ENCODE data around the gene CALY. TPM values are rescaled to one million over a fixed set of nuclear protein-coding genes. Genes with fewer than 3 reads are reported as not detected.
A peak's percentile ranks its signal among the peaks of the same experiment; 100 is the strongest.

Gene CALY
- polyA plus RNA-seq, 1 of the 3 experiments (the other 2 are of a cell fraction), result 3.3 TPM

GRCh38 chr10:133309100-133309719, 27.5 kb downstream of the CALY start:
- H3K79me2 ChIP-seq (ENCODE audit: insufficient read depth), result peaks cover 47% of the 10 kb centered on the region
- H3K27ac ChIP-seq (ENCODE audit: low read depth in 2 of 2, low read length in 1 of 2), result peak overlapping the region; percentile 93 to 97
- ChIA-PET CTCF (interaction anchor here (4.3 kb wide), 1 partner anchor 20 kb away, joined by 24 read pairs; no protein-coding TSS in a partner anchor), POLR2A (no interaction called here)
- H3K4me2 ChIP-seq, result peak overlapping the region; percentile 96
- peaks cover 11 to 26% of the 10 kb centered on the region in 2 experiments for H3K36me3 ChIP-seq (replicated peaks in 1 of 2; ENCODE audit: control insufficient read depth in 1 of 2, insufficient read depth in 2 of 2, low read length in 1 of 2)
- peaks cover 13% of the 10 kb centered on the region for H3F3A ChIP-seq (replicated peaks; ENCODE audit: insufficient read depth)
- no peaks in the 10 kb centered on the region for H3K9me2 ChIP-seq
- peaks cover 8 to 19% of the 10 kb centered on the region in 2 experiments; a peak in 2 of 4 replicates for H3K4me1 ChIP-seq (ENCODE audit: control insufficient read depth in 1 of 2, insufficient read depth in 2 of 2, low read depth in 1 of 2, low read length in 1 of 2)
- peak overlapping the region; percentile 92 for H2AFZ ChIP-seq (ENCODE audit: low read depth)
- 45% methylated on average over 25 of the region's 46 CpGs for WGBS (ENCODE audit: low lambda C conversion rate)
- TF ChIP-seq RAD21 (IDR thresholded peaks at IDR 0.05; ENCODE audit: low read length) (no peak), NRF1 (IDR thresholded peaks at IDR 0.05; ENCODE audit: low read depth, low read length) (no peak), USF1 (IDR thresholded peaks at IDR 0.05; ENCODE audit: borderline replicate concordance, low read depth) (no peak), USF2 (IDR thresholded peaks at IDR 0.05; ENCODE audit: borderline replicate concordance, low read depth, low read length) (no peak), MEF2A (IDR thresholded peaks at IDR 0.05; ENCODE audit: borderline replicate concordance, low read depth) (no peak), GABPA (IDR thresholded peaks at IDR 0.05; ENCODE audit: low read depth) (no peak)
- TF ChIP-seq, protein P1, sequence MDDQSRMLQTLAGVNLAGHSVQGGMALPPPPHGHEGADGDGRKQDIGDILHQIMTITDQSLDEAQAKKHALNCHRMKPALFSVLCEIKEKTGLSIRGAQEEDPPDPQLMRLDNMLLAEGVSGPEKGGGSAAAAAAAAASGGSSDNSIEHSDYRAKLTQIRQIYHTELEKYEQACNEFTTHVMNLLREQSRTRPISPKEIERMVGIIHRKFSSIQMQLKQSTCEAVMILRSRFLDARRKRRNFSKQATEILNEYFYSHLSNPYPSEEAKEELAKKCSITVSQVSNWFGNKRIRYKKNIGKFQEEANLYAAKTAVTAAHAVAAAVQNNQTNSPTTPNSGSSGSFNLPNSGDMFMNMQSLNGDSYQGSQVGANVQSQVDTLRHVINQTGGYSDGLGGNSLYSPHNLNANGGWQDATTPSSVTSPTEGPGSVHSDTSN (IDR thresholded peaks at IDR 0.05), result no peak
- TF ChIP-seq, protein P2, sequence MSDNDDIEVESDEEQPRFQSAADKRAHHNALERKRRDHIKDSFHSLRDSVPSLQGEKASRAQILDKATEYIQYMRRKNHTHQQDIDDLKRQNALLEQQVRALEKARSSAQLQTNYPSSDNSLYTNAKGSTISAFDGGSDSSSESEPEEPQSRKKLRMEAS (IDR thresholded peaks at IDR 0.05; ENCODE audit: low read depth), result no peak
- TF ChIP-seq, protein P3, sequence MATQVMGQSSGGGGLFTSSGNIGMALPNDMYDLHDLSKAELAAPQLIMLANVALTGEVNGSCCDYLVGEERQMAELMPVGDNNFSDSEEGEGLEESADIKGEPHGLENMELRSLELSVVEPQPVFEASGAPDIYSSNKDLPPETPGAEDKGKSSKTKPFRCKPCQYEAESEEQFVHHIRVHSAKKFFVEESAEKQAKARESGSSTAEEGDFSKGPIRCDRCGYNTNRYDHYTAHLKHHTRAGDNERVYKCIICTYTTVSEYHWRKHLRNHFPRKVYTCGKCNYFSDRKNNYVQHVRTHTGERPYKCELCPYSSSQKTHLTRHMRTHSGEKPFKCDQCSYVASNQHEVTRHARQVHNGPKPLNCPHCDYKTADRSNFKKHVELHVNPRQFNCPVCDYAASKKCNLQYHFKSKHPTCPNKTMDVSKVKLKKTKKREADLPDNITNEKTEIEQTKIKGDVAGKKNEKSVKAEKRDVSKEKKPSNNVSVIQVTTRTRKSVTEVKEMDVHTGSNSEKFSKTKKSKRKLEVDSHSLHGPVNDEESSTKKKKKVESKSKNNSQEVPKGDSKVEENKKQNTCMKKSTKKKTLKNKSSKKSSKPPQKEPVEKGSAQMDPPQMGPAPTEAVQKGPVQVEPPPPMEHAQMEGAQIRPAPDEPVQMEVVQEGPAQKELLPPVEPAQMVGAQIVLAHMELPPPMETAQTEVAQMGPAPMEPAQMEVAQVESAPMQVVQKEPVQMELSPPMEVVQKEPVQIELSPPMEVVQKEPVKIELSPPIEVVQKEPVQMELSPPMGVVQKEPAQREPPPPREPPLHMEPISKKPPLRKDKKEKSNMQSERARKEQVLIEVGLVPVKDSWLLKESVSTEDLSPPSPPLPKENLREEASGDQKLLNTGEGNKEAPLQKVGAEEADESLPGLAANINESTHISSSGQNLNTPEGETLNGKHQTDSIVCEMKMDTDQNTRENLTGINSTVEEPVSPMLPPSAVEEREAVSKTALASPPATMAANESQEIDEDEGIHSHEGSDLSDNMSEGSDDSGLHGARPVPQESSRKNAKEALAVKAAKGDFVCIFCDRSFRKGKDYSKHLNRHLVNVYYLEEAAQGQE (IDR thresholded peaks at IDR 0.05; ENCODE audit: low read depth, low read length), result no peak
- TF ChIP-seq, protein P4, sequence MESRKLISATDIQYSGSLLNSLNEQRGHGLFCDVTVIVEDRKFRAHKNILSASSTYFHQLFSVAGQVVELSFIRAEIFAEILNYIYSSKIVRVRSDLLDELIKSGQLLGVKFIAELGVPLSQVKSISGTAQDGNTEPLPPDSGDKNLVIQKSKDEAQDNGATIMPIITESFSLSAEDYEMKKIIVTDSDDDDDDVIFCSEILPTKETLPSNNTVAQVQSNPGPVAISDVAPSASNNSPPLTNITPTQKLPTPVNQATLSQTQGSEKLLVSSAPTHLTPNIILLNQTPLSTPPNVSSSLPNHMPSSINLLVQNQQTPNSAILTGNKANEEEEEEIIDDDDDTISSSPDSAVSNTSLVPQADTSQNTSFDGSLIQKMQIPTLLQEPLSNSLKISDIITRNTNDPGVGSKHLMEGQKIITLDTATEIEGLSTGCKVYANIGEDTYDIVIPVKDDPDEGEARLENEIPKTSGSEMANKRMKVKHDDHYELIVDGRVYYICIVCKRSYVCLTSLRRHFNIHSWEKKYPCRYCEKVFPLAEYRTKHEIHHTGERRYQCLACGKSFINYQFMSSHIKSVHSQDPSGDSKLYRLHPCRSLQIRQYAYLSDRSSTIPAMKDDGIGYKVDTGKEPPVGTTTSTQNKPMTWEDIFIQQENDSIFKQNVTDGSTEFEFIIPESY (IDR thresholded peaks at IDR 0.05; ENCODE audit: borderline replicate concordance, low read depth), result no peak
- DNase-seq, result peak; percentile 99
- peaks cover 43% of the 10 kb centered on the region for H4K20me1 ChIP-seq (ENCODE audit: insufficient read depth)
- peak overlapping the region; percentile 94 for H3K9ac ChIP-seq
- H3K9me3 ChIP-seq, result no peaks in the 10 kb centered on the region
- no peaks in the 10 kb centered on the region for H3K27me3 ChIP-seq (ENCODE audit: insufficient read depth)
- peak overlapping the region; percentile 97 to 98 for H3K4me3 ChIP-seq (ENCODE audit: low read depth in 2 of 2, low read length in 1 of 2)

Measured in SK-N-SH (cell line).